Measurements from ENCODE around the gene LINGO4. TPM values are rescaled to one million over a fixed set of nuclear protein-coding genes. Genes with fewer than 3 reads are reported as not detected.

The LINGO4 gene
- total and polyA plus RNA-seq, 10 of the 15 experiments (the other 5 are each of a cell fraction or from before 2014, with no cell fraction given) = not detected

- no peak for TF ChIP-seq KLF5 (IDR thresholded peaks at IDR 0.05; ENCODE audit: partially characterized antibody)
- TF ChIP-seq TCF12 (IDR thresholded peaks at IDR 0.05; ENCODE audit: low read depth, low read length) = no peak
- no peak for TF ChIP-seq CUX1 (IDR thresholded peaks at IDR 0.05; ENCODE audit: insufficient replicate concordance, low read depth, low read length)
- no peak for TF ChIP-seq SMARCA5 (IDR thresholded peaks at IDR 0.05)
- no peak for TF ChIP-seq KAT2A (conservative IDR thresholded peaks at IDR 0.05; ENCODE audit: control insufficient read depth, low read depth, low read length)
- TF ChIP-seq CBX5 (IDR thresholded peaks at IDR 0.05; ENCODE audit: low read depth) = no peak
Measured at GRCh38 chr1:151820940-151821339, 15.7 kb upstream of the LINGO4 start (continued).

GRCh38 chr1:151819976-151820623 lies 14.9 kb upstream of the LINGO4 start:
- ChIA-PET CTCF (interaction anchor here (0.8 to 1.6 kb wide), 3 partner anchors 16 to 224 kb away, joined by 3 to 5 read pairs (median 3); no protein-coding TSS in a partner anchor), POLR2A (interaction anchor here (0.5 to 1.2 kb wide), 3 partner anchors 9 to 357 kb away, joined by 3 read pairs; no protein-coding TSS in a partner anchor), SMC1A (ENCODE audit: uncharacterized antibody, unreplicated experiment) (interaction anchor here (1.0 to 1.2 kb wide), 3 partner anchors 13 to 29 kb away, joined by 3 read pairs; no protein-coding TSS in a partner anchor), RAD21 (ENCODE audit: unreplicated experiment) (interaction anchor here (0.8 kb wide), 1 partner anchor 57 kb away, joined by 3 read pairs; the partner anchor contains the start of gene MRPL9)
- peaks cover 5% of the 10 kb centered on the region for H3K4me1 ChIP-seq (ENCODE audit: control insufficient read depth, insufficient read depth, low read length)
- intact Hi-C loops (cut with micrococcal nuclease; ENCODE audit: unreplicated experiment) = no loop called here
- DNase-seq (ENCODE audit: low read depth, low spot score) (no peak), ATAC-seq (no peak), FAIRE-seq (no peak)
- WGBS (ENCODE audit: insufficient coverage, insufficient replicate concordance, low lambda C conversion rate, missing lambda C conversion rate) = 30% methylated on average over 7 of the region's 7 CpGs
- in situ Hi-C loops (cut with MboI) = no loop called here
- no peaks in the 10 kb centered on the region for H3K36me3 ChIP-seq (ENCODE audit: control insufficient read depth in 2 of 2, insufficient read depth in 2 of 2, low read length in 1 of 2)
- H3K9ac ChIP-seq (ENCODE audit: control insufficient read depth, insufficient read depth, low read length) = no peak overlapping the region
- H3K4me2 ChIP-seq (ENCODE audit: control insufficient read depth, insufficient read depth) = no peak overlapping the region
- H3K79me2 ChIP-seq (ENCODE audit: control insufficient read depth, insufficient read depth, low read length) = no peaks in the 10 kb centered on the region
- no peaks in the 10 kb centered on the region for H3K9me3 ChIP-seq (replicated peaks; ENCODE audit: control insufficient read depth, insufficient read depth, low read length)
- BruUV-seq (replicated peaks) = no TSS peak
- no peak overlapping the region for H3K27ac ChIP-seq (ENCODE audit: control insufficient read depth, insufficient read depth)
- peaks cover 0 to under 1% of the 10 kb centered on the region in 2 experiments; a peak in 1 of 4 replicates for H3K27me3 ChIP-seq (replicated peaks in 1 of 2; ENCODE audit: control insufficient read depth in 2 of 2, insufficient read depth in 2 of 2, low read length in 1 of 2)
- H3K4me3 ChIP-seq = no peak overlapping the region
- H4K20me1 ChIP-seq (ENCODE audit: control insufficient read depth, insufficient read depth) = no peaks in the 10 kb centered on the region
- H2AFZ ChIP-seq (ENCODE audit: control insufficient read depth, low read depth, low read length) = no peak overlapping the region
- TF ChIP-seq MTA3 (IDR thresholded peaks at IDR 0.05; ENCODE audit: borderline replicate concordance, low read length) (no peak), RAD21 (IDR thresholded peaks at IDR 0.05; ENCODE audit: insufficient read depth, low read depth, low read length) (no peak), USF2 (IDR thresholded peaks at IDR 0.05; ENCODE audit: borderline replicate concordance, low read depth, low read length) (no peak), ASH2L (IDR thresholded peaks at IDR 0.05; ENCODE audit: borderline replicate concordance, low read depth) (no peak), PAX8 (IDR thresholded peaks at IDR 0.05) (no peak), ZSCAN29 (IDR thresholded peaks at IDR 0.05) (no peak), ZNF384 (IDR thresholded peaks at IDR 0.05; ENCODE audit: borderline replicate concordance, low read depth, low read length) (no peak)

Data from GM12878 (cell line).